Measurements from ENCODE around the gene SNX4.
"Not testable (repeated sequence)": the region's sequence is repeated elsewhere in the genome, so short reads cannot be mapped to it uniquely, and the experiment has no call there.

The SNX4 gene

DNA sequence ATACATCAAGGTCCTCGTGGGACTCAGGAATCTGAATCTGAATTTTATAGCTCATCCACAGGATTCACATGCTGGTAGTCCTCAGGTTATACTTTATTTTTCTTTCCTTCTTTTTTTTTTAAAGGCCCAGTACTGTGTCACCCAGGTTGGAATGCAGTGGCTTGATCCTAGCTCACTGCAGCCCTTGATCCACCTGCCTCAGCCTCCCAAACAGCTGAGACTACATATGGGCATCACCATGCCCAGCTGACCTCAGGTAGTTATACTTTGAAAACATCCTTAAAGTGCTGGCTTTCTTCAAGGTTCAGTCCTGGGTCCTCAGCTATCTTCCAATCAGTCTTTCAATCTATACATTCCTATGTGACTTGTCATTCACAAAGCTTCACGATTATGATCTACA, 38.2 kb downstream of the SNX4 start:
- DNase-seq (ENCODE audit: low spot score): no peak
- TF ChIP-seq, protein P1, sequence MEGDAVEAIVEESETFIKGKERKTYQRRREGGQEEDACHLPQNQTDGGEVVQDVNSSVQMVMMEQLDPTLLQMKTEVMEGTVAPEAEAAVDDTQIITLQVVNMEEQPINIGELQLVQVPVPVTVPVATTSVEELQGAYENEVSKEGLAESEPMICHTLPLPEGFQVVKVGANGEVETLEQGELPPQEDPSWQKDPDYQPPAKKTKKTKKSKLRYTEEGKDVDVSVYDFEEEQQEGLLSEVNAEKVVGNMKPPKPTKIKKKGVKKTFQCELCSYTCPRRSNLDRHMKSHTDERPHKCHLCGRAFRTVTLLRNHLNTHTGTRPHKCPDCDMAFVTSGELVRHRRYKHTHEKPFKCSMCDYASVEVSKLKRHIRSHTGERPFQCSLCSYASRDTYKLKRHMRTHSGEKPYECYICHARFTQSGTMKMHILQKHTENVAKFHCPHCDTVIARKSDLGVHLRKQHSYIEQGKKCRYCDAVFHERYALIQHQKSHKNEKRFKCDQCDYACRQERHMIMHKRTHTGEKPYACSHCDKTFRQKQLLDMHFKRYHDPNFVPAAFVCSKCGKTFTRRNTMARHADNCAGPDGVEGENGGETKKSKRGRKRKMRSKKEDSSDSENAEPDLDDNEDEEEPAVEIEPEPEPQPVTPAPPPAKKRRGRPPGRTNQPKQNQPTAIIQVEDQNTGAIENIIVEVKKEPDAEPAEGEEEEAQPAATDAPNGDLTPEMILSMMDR (IDR thresholded peaks at IDR 0.05; ENCODE audit: extremely low read depth, missing control alignments): no peak

DNA sequence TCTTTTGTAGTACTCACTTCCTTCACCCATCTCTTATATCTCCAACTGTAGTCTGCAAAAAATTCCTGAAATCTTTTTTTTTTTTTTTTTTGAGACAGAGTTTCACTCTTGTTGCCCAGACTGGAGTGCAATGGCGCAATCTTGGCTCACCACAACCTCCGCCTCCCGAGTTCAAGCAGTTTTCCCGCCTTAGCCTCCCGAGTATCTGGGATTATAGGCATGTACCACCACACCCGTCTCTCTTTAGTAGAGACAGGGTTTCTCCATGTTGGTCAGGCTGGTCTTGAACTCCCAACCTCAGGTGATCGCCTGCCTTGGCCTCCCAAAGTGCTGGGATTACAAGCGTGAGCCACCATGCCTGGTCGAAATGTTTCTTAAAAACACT, 38.6 kb downstream of the SNX4 start:
- not testable (repeated sequence) for DNase-seq (ENCODE audit: low spot score)

DNA sequence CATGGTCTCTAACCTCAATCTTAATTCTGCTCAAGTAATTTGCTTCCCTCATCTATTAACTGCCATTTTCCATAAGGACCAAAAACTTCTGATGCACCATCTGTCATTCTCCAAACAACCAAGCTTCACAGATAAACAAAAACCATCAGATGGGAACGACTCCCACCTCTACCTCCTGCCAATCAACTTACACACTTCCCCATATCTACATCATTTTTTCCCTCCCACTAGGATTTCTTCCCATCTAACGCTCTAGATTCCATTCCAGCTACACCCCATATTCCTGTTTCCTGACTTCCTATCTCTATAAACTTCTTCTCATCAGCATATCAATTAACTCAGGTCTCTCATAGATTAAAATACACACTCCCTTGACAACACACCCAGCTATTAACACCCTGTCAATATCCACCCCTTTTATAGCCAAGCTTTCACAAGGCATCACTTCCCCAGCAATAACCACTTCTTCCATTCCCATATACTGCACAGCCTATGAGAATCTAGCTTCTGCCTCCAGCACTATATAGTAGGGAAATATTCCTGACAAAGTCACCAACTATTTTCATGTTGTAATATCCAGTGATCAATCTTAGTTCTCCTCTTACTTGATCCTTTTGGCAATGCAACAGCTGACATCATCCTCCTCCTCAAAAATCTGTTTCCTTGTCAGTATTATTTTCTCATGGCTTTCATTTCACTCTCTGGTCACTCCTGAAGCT, 39.2 kb downstream of the SNX4 start:
- DNase-seq (ENCODE audit: low spot score): no peak
- TF ChIP-seq, protein P1 (IDR thresholded peaks at IDR 0.05; ENCODE audit: extremely low read depth, missing control alignments): no peak

DNA sequence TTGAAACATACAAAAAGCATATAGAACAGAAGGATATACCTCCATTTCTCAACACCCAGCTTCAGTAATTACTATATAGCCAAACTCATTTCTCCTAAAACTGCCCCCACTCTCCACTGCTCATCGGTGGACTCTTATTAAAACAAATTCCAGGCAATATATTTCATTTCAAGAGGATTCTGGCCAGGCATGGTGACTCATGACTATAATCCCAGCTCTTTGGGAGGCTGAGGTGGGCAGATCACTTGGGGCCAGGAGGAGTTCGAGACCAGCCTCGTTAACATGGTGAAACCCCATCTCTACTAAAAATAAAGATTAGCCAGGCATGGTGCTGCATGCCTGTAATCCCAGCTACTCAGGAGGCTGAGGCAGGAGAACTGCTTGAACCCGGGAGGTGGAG, 40.9 kb downstream of the SNX4 start:
- no peak for DNase-seq (ENCODE audit: low spot score)
- TF ChIP-seq, protein P1 (IDR thresholded peaks at IDR 0.05; ENCODE audit: extremely low read depth, missing control alignments): no peak

DNA sequence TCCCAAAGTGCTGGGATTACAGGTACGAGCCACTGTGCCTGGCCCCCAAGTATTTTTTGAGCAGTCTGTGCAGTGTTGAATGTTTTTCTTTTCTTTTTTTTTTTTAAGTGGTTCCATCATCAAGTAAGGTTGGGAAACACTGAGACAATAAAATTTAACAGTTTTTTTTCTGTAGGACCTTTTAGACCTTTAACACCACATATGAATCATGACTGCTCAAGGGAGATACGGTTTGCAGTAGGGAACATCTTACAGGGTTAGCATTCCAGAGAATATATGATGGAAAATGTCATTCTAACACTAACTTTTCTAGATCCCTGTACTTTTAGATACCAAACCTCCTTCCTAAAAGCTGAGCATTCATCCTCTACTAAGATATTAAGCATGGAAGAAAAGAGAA, 41.7 kb downstream of the SNX4 start:
- DNase-seq (ENCODE audit: low spot score): no peak
- TF ChIP-seq, protein P1 (IDR thresholded peaks at IDR 0.05; ENCODE audit: extremely low read depth, missing control alignments): no peak

DNA sequence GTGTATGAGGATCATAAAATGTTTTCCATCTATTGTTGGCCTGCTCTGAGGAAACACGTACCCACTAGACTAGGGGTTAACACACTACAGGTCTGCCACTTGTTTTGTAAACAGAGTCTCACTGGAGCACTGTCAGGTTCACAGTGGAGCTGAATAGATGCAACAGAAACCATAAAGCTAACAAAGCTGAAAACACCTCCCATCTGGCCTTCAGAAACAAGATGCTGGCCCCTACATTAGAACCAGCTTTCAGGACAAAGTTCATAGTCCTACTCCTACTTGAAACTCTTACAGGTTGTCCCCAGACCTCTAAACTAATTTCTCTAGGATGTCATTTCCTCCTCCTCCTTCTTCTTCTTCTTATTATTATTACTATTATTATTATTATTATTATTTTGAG, 42.3 kb downstream of the SNX4 start:
- TF ChIP-seq, protein P1 (IDR thresholded peaks at IDR 0.05; ENCODE audit: extremely low read depth, missing control alignments): no peak
- DNase-seq (ENCODE audit: low spot score): no peak

DNA sequence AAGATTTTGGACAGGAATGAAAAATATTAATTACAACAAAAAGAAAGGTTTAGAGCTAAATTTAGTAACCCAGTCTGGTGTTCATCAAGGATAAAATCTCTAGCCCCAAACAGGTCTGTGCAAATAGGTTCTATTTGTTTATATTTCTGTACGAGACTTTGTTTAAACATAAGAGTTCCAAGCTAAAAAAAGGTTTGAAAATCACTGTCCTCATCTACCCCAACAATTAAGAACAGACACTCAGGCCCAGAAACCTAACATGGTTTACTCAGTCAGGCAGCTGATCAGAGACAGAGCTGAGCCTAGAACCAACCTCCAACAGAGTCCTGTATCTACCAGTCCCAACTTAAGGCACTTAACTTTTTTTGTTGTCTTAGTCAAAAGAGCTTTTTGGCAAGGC, 49.3 kb downstream of the SNX4 start:
- DNase-seq (ENCODE audit: low spot score): no peak
- TF ChIP-seq, protein P1 (IDR thresholded peaks at IDR 0.05; ENCODE audit: extremely low read depth, missing control alignments): no peak

DNA sequence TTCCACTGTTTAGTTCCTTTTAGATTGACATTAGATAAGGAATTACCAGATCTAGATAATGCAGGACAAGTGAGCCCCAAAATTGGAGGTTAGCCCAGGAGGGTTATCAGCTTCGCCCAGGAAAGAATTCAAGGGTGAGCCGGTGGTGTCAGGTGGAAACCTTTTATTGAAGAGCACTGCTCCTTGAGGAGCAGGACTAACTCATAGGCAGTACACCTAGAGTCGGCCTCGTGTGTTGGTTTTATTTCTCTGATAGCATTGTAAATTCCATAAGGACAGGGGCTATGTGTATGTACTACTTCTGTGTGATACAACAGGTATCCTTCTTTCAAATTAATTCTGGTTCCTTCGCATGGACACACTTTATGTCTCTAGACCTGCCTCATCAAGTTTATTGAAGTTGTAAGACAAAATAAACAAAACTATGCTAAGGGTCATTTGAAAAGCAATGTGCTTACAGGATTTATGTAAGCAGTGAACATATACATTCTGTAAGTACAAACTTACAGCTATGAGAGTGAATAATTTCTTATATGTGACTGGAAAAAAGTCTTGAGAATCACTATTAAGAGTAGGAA, 57.2 kb downstream of the SNX4 start:
- TF ChIP-seq, protein P1 (IDR thresholded peaks at IDR 0.05; ENCODE audit: extremely low read depth, missing control alignments): no peak
- no peak for DNase-seq (ENCODE audit: low spot score)

Data from GM20000 (cell line).